Neural progenitor cell (in vitro differentiated cells): ENCODE results near the gene KLHL42.

Experiments used
- CTCF ChIP-seq: fragments of 200-600 bp; sonication (generic); IDR thresholded peaks from 2 replicates; pipeline ENCODE4 v1.5.1; 2017; ENCODE audit warnings: antibody characterized with exemption, mild to moderate bottlenecking
- EZH2 ChIP-seq: fragments of 200-600 bp; sonication (generic); IDR thresholded peaks from 2 replicates; pipeline ENCODE4 v1.6.1; 2017; ENCODE audit warnings: antibody characterized with exemption, mild to moderate bottlenecking, moderate library complexity
- EZH2phosphoT487 ChIP-seq: fragments of 200-600 bp; sonication (generic); IDR thresholded peaks from 2 replicates; pipeline ENCODE4 v1.6.1; 2017; ENCODE audit warnings: antibody characterized with exemption

GRCh38 chr12:27828196-27828595, 48.2 kb downstream of the KLHL42 start:
- TF ChIP-seq CTCF = no peak
- TF ChIP-seq EZH2 = no peak
- no peak for TF ChIP-seq EZH2phosphoT487
